H9 (cell line): ENCODE data around the gene VEGFB. TPM values are rescaled to one million over a fixed set of nuclear protein-coding genes. Genes with fewer than 3 reads are reported as not detected.

Experiments used
- DNase-seq: peaks from one replicate; pipeline ENCODE4 v3.0.0-alpha.2; 2017
- H2AFZ ChIP-seq: one replicate; pipeline ENCODE4 v1.6.1; 2013; ENCODE audit warnings: mild to moderate bottlenecking, low read length, control low read depth, moderate library complexity
- H2AK5ac ChIP-seq: 2 replicates; pipeline ENCODE4 v1.6.1; 2013; ENCODE audit warnings: low read length, control low read depth, mixed read lengths; ENCODE audit not compliant: insufficient read length
- H2BK120ac ChIP-seq: one replicate; pipeline ENCODE4 v1.6.1; 2013; ENCODE audit warnings: low read depth, mild to moderate bottlenecking, low read length, control low read depth, inconsistent platforms; ENCODE audit not compliant: poor library complexity, severe bottlenecking
- H2BK12ac ChIP-seq: 2 replicates; pipeline ENCODE4 v1.6.1; 2013; ENCODE audit warnings: low read length, control low read depth, mixed read lengths, low read depth; ENCODE audit not compliant: insufficient read length
- H2BK15ac ChIP-seq: 2 replicates; pipeline ENCODE4 v1.6.1; 2013; ENCODE audit warnings: low read depth, low read length, control low read depth
- H2BK20ac ChIP-seq: one replicate; pipeline ENCODE4 v1.6.1; 2013; ENCODE audit warnings: low read depth, mild to moderate bottlenecking, low read length, control low read depth, inconsistent platforms; ENCODE audit not compliant: poor library complexity, severe bottlenecking
- H2BK5ac ChIP-seq: 2 replicates; pipeline ENCODE4 v1.6.1; 2013; ENCODE audit warnings: low read length, control low read depth, mixed read lengths; ENCODE audit not compliant: insufficient read length
- H3K14ac ChIP-seq: 2 replicates; pipeline ENCODE4 v1.6.1; 2013; ENCODE audit warnings: low read length, control low read depth; ENCODE audit not compliant: insufficient read depth
- H3K18ac ChIP-seq: 2 replicates; pipeline ENCODE4 v1.6.1; 2013; ENCODE audit warnings: low read depth, mild to moderate bottlenecking, mixed read lengths, low read length, control low read depth; ENCODE audit not compliant: insufficient read length
- H3K23ac ChIP-seq: 2 replicates; pipeline ENCODE4 v1.6.1; 2013; ENCODE audit warnings: low read length, control low read depth, mixed read lengths, low read depth; ENCODE audit not compliant: insufficient read length
- H3K23me2 ChIP-seq: 2 replicates; pipeline ENCODE4 v1.6.1; 2013; ENCODE audit warnings: low read depth, mild to moderate bottlenecking, mixed read lengths, low read length, control low read depth; ENCODE audit not compliant: insufficient read length, poor library complexity, severe bottlenecking
- H3K27ac ChIP-seq: 2 replicates; pipeline ENCODE4 v1.5.1; 2013; ENCODE audit warnings: low read length, control low read depth, mixed read lengths, low read depth; ENCODE audit not compliant: insufficient read length
- H3K27me3 ChIP-seq: 2 replicates; pipeline ENCODE4 v1.6.1; 2013; ENCODE audit warnings: low read length, control low read depth, inconsistent platforms; ENCODE audit not compliant: insufficient read depth
- H3K4ac ChIP-seq: 2 replicates; pipeline ENCODE4 v1.6.1; 2013; ENCODE audit warnings: low read depth, mild to moderate bottlenecking, control low read depth, inconsistent platforms, low read length, moderate library complexity
- H3K4me1 ChIP-seq: 2 replicates; pipeline ENCODE4 v1.6.1; 2013; ENCODE audit warnings: low read length, control low read depth, inconsistent platforms; ENCODE audit not compliant: insufficient read depth
- H3K4me2 ChIP-seq: 2 replicates; pipeline ENCODE4 v1.6.1; 2013; ENCODE audit warnings: low read length, control low read depth, mixed read lengths; ENCODE audit not compliant: insufficient read length, insufficient read depth
- H3K56ac ChIP-seq: 2 replicates; pipeline ENCODE4 v1.6.1; 2013; ENCODE audit warnings: low read depth, mild to moderate bottlenecking, mixed read lengths, low read length, control low read depth; ENCODE audit not compliant: insufficient read length
- H3K79me1 ChIP-seq: 2 replicates; pipeline ENCODE4 v1.6.1; 2013; ENCODE audit warnings: low read depth, mild to moderate bottlenecking, moderate library complexity, low read length, control low read depth, inconsistent platforms; ENCODE audit not compliant: insufficient read depth, poor library complexity, severe bottlenecking
- H3K79me2 ChIP-seq: 2 replicates; pipeline ENCODE4 v1.6.1; 2013; ENCODE audit warnings: low read length, control low read depth, inconsistent platforms; ENCODE audit not compliant: insufficient read depth
- H3K9ac ChIP-seq: 2 replicates; pipeline ENCODE4 v1.6.1; 2013; ENCODE audit warnings: low read length, control low read depth, mixed read lengths; ENCODE audit not compliant: insufficient read length; ENCODE audit errors: extremely low read depth
- H3K9me3 ChIP-seq: one replicate; pipeline ENCODE4 v1.6.1; 2013; ENCODE audit warnings: low read depth, low read length, inconsistent platforms; ENCODE audit not compliant: control insufficient read depth
- H3T11ph ChIP-seq: one replicate; pipeline ENCODE4 v1.6.1; 2013; ENCODE audit warnings: mild to moderate bottlenecking, low read length, control low read depth, inconsistent platforms
- H4K20me1 ChIP-seq: one replicate; pipeline ENCODE4 v1.6.1; 2013; ENCODE audit not compliant: control insufficient read depth, insufficient read length, insufficient read depth
- H4K5ac ChIP-seq: 2 replicates; pipeline ENCODE4 v1.6.1; 2013; ENCODE audit warnings: low read depth, mild to moderate bottlenecking, mixed read lengths, low read length, control low read depth; ENCODE audit not compliant: insufficient read length
- H4K8ac ChIP-seq: replicated peaks from 2 replicates; pipeline ENCODE4 v1.6.1; 2013; ENCODE audit warnings: low read length, control low read depth, mixed read lengths, low read depth; ENCODE audit not compliant: insufficient read length
- H4K91ac ChIP-seq: 2 replicates; pipeline ENCODE4 v1.6.1; 2013; ENCODE audit warnings: low read depth, mild to moderate bottlenecking, moderate library complexity, mixed read lengths, low read length, control low read depth; ENCODE audit not compliant: insufficient read length
- H3K27ac Mint-ChIP-seq, 3 experiments: 2 replicates in 2 of 3; 3 replicates in 1 of 3; pipeline ENCODE4 v1.8.0; 2020 to 2021; ENCODE audit warnings: mixed read lengths in 3 of 3, mild to moderate bottlenecking in 1 of 3, moderate library complexity in 1 of 3
- H3K27me3 Mint-ChIP-seq: 2 replicates; pipeline ENCODE4 v1.8.0; 2021; ENCODE audit warnings: low read depth, mild to moderate bottlenecking, moderate library complexity, mixed read lengths
- H3K36me3 Mint-ChIP-seq, 3 experiments: 2 replicates in 2 of 3; 3 replicates in 1 of 3; pipeline ENCODE4 v1.8.0; 2020 to 2021; ENCODE audit warnings: low read depth in 3 of 3, mixed read lengths in 3 of 3; ENCODE audit not compliant: insufficient read depth in 1 of 3
- H3K4me1 Mint-ChIP-seq, 2 experiments: 2 replicates each; pipeline ENCODE4 v1.8.0; 2020; ENCODE audit warnings: mixed read lengths in 2 of 2
- H3K4me3 Mint-ChIP-seq, 2 experiments: 2 replicates in 1 of 2; 3 replicates in 1 of 2; pipeline ENCODE4 v1.8.0; 2020 to 2021; ENCODE audit warnings: mild to moderate bottlenecking in 2 of 2, mixed read lengths in 2 of 2, moderate library complexity in 1 of 2
- H3K9me3 Mint-ChIP-seq, 2 experiments: 2 replicates in 1 of 2; 3 replicates in 1 of 2; pipeline ENCODE4 v1.8.0; 2020; ENCODE audit warnings: mild to moderate bottlenecking in 2 of 2, mixed read lengths in 2 of 2, moderate library complexity in 1 of 2
- CTCF ChIP-seq: fragments of 200-600 bp; sonication (generic); conservative IDR thresholded peaks from 3 replicates; pipeline ENCODE4 v1.8.0; 2021; ENCODE audit warnings: antibody characterized with exemption, mild to moderate bottlenecking
- WGBS: extraction: QIAGEN DNeasy Blood & Tissue Kit; methylation state at CpG from one replicate; pipeline ENCODE4 v1.1.7; 2013; ENCODE audit warnings: missing lambda C conversion rate, low lambda C conversion rate, mixed read lengths; ENCODE audit not compliant: insufficient read length; ENCODE audit errors: extremely low coverage; 5-methylcytosine and 5-hydroxymethylcytosine counted together
- total RNA-seq: library from RNA; stranded (reverse); gene quantifications from 2 replicates; pipeline ENCODE4 v1.2.1, GENCODE V29; 2021

Gene VEGFB
- total RNA-seq, 1 experiment from 2014 or later = 57.7 TPM

- Histone ChIP-seq H4K91ac (no peak within 1 kb of the TSS), H2BK5ac (no peak within 1 kb of the TSS), H3K4me2 (peak within 1 kb of the TSS; percentile 50), H3K4ac (no peak within 1 kb of the TSS), H3K18ac (no peak within 1 kb of the TSS), H3T11ph (no peak within 1 kb of the TSS), H3K27me3 (no peaks in the 10 kb centered on the region), H3K79me2 (no peaks in the 10 kb centered on the region), H3K9ac (peak within 1 kb of the TSS; percentile 59), H3K23me2 (peaks cover 24% of the 10 kb centered on the region), H2BK12ac (no peak within 1 kb of the TSS), H2BK20ac (no peak within 1 kb of the TSS), H4K8ac (no peak within 1 kb of the TSS), H2AK5ac (no peak within 1 kb of the TSS), H4K5ac (no peak within 1 kb of the TSS), H3K14ac (peak within 1 kb of the TSS; percentile 84), H2BK120ac (no peak within 1 kb of the TSS), H3K27ac (no peak within 1 kb of the TSS), H3K9me3 (no peaks in the 10 kb centered on the region), H4K20me1 (no peaks in the 10 kb centered on the region), H3K79me1 (no peaks in the 10 kb centered on the region), H3K23ac (no peak within 1 kb of the TSS), H3K56ac (no peak within 1 kb of the TSS), H3K4me1 (0 out of 2 replicates have a peak, but pooled peaks cover 3% of the 10 kb centered on the region), H2AFZ (no peak within 1 kb of the TSS), H2BK15ac (no peak within 1 kb of the TSS)
- Mint-ChIP-seq H3K4me3 (peak within 1 kb of the TSS; percentile 80 to 91), H3K36me3 (peaks cover 0 to 14% (median 14%) of the 10 kb centered on the region in 3 experiments; a peak in 5 of 7 replicates), H3K27me3 (no peaks in the 10 kb centered on the region; the same call in 1 of the 2 replicates), H3K27ac (peak within 1 kb of the TSS; percentile 59 to 92 (median 63); a peak in 4 of 7 replicates), H3K9me3 (no peaks in the 10 kb centered on the region), H3K4me1 (peaks cover 21 to 24% of the 10 kb centered on the region in 2 experiments)
- TF ChIP-seq CTCF = peak; percentile 46
- WGBS = no CpG with 5 or more reads among the region's 54 CpGs
- peak; percentile 90 for DNase-seq
Measured at GRCh38 chr11:64225608-64226506, 8.5 kb upstream of the VEGFB start, which contains the start of the genes NUDT22 and TRPT1. Gene NUDT22, plus strand, starts transcription at chr11:64226274. Its CDS starts 379 bp downstream, at chr11:64226653. Gene TRPT1, minus strand, starts transcription at chr11:64226186. Its CDS starts 326 bp downstream, at chr11:64225860.
